IMR-90 (cell line): ENCODE results near the gene WRAP53. TPM values are rescaled to one million over a fixed set of nuclear protein-coding genes. Genes with fewer than 3 reads are reported as not detected.
A peak's percentile ranks its signal among the peaks of the same experiment; 100 is the strongest.

ENCODE experiments used
- ATAC-seq: fragments of 200-7000 bp; cut with Tn5 transposase; 2 replicates; pipeline ENCODE4 v1.9.1; 2020; ENCODE audit warnings: low read depth, mild to moderate bottlenecking, moderate library complexity
- BruUV-seq: library from RNA; stranded (reverse); fragments of 400-500 nt; replicated peaks from 2 replicates; lab custom pipeline; 2021; lab: Mats Ljungman, UMichigan
- CTCF ChIA-PET: fragments of 300-600 bp; formaldehyde crosslinking; extraction: SDS; loops from one replicate; lab custom pipeline; 2021; ENCODE audit warnings: antibody characterized with exemption; lab: Yijun Ruan, JAX
- POLR2A ChIA-PET: fragments of 300-600 bp; sonication (Branson Sonifier 250); formaldehyde crosslinking; loops from one replicate; lab custom pipeline; 2022; ENCODE audit warnings: antibody characterized with exemption; ENCODE audit not compliant: unreplicated experiment; lab: Charles Lee
- DNase-seq: peaks from one replicate; pipeline ENCODE4 v3.0.0; 2013
- H2AFZ ChIP-seq: replicated peaks from 2 replicates; pipeline ENCODE3; 2013; ENCODE audit warnings: low read length, mild to moderate bottlenecking; ENCODE audit not compliant: poor library complexity
- H2AK5ac ChIP-seq: 2 replicates; pipeline ENCODE4 v1.6.1; 2013; ENCODE audit warnings: low read depth, low read length, inconsistent platforms
- H2AK9ac ChIP-seq: replicated peaks from 2 replicates; pipeline ENCODE3; 2013; ENCODE audit warnings: mild to moderate bottlenecking, low read depth, low read length, moderate library complexity; ENCODE audit not compliant: poor library complexity
- H2BK120ac ChIP-seq: 2 replicates; pipeline ENCODE4 v1.6.1; 2013; ENCODE audit warnings: low read depth, low read length, inconsistent platforms
- H2BK15ac ChIP-seq: 3 replicates; pipeline ENCODE4 v1.6.1; 2013; ENCODE audit warnings: low read depth, low read length, inconsistent platforms
- H2BK20ac ChIP-seq: 2 replicates; pipeline ENCODE4 v1.6.1; 2013; ENCODE audit warnings: low read depth, mild to moderate bottlenecking, inconsistent platforms, low read length, moderate library complexity
- H2BK5ac ChIP-seq: 2 replicates; pipeline ENCODE4 v1.6.1; 2013; ENCODE audit warnings: mild to moderate bottlenecking, low read depth, low read length, inconsistent platforms; ENCODE audit not compliant: poor library complexity, severe bottlenecking
- H3K14ac ChIP-seq: replicated peaks from 2 replicates; pipeline ENCODE4 v1.6.1; 2013; ENCODE audit warnings: low read depth, low read length, inconsistent platforms
- H3K18ac ChIP-seq: 2 replicates; pipeline ENCODE4 v1.6.1; 2013; ENCODE audit warnings: low read depth, low read length, control low read depth
- H3K23ac ChIP-seq: 2 replicates; pipeline ENCODE4 v1.6.1; 2013; ENCODE audit warnings: low read depth, low read length, inconsistent platforms
- H3K27ac ChIP-seq: 2 replicates; pipeline ENCODE4 v1.5.1; 2013; ENCODE audit warnings: mild to moderate bottlenecking, control low read depth, low read length; ENCODE audit not compliant: insufficient read depth
- H3K27me3 ChIP-seq: 2 replicates; pipeline ENCODE4 v1.6.1; 2013; ENCODE audit warnings: low read length; ENCODE audit not compliant: control insufficient read depth, insufficient read depth
- H3K36me3 ChIP-seq: 2 replicates; pipeline ENCODE4 v1.6.1; 2013; ENCODE audit warnings: low read length, mixed read lengths; ENCODE audit not compliant: control insufficient read depth, insufficient read depth
- H3K4ac ChIP-seq: 2 replicates; pipeline ENCODE4 v1.6.1; 2013; ENCODE audit warnings: low read depth, low read length, inconsistent platforms
- H3K4me1 ChIP-seq: 2 replicates; pipeline ENCODE4 v1.6.1; 2013; ENCODE audit warnings: low read length, mixed read lengths; ENCODE audit not compliant: control insufficient read depth, insufficient read depth
- H3K4me2 ChIP-seq: 2 replicates; pipeline ENCODE4 v1.6.1; 2013; ENCODE audit warnings: low read depth, mild to moderate bottlenecking, control low read depth, low read length, moderate library complexity
- H3K4me3 ChIP-seq: 2 replicates; pipeline ENCODE4 v1.5.1; 2013; ENCODE audit warnings: low read depth, mild to moderate bottlenecking, control low read depth, low read length, moderate library complexity; ENCODE audit not compliant: insufficient read depth
- H3K56ac ChIP-seq: 2 replicates; pipeline ENCODE4 v1.6.1; 2013; ENCODE audit warnings: low read length, inconsistent platforms; ENCODE audit not compliant: insufficient read depth; ENCODE audit errors: extremely low read depth
- H3K79me1 ChIP-seq, 2 experiments: 2 replicates each; pipeline ENCODE4 v1.6.1; 2013; ENCODE audit warnings: low read length in 2 of 2, inconsistent platforms in 1 of 2, low read depth in 1 of 2
- H3K9ac ChIP-seq: 2 replicates; pipeline ENCODE4 v1.6.1; 2013; ENCODE audit warnings: low read depth, low read length, control low read depth
- H3K9me1 ChIP-seq: 2 replicates; pipeline ENCODE4 v1.6.1; 2013; ENCODE audit warnings: low read length, inconsistent platforms; ENCODE audit not compliant: insufficient read depth
- H3K9me3 ChIP-seq: 2 replicates; pipeline ENCODE4 v1.6.1; 2013; ENCODE audit warnings: low read length; ENCODE audit not compliant: control insufficient read depth, insufficient read depth
- H4K20me1 ChIP-seq: 2 replicates; pipeline ENCODE4 v1.6.1; 2013; ENCODE audit warnings: low read length, inconsistent platforms; ENCODE audit not compliant: insufficient read depth
- H4K5ac ChIP-seq: 2 replicates; pipeline ENCODE4 v1.6.1; 2013; ENCODE audit warnings: mild to moderate bottlenecking, low read depth, low read length, control low read depth
- H4K8ac ChIP-seq, 2 experiments: 2 replicates each; pipeline ENCODE4 v1.6.1; 2013; ENCODE audit warnings: low read depth in 2 of 2, low read length in 2 of 2, control low read depth in 1 of 2, inconsistent platforms in 1 of 2
- H4K91ac ChIP-seq: 2 replicates; pipeline ENCODE4 v1.6.1; 2013; ENCODE audit warnings: low read depth, low read length, inconsistent platforms; ENCODE audit not compliant: insufficient read depth
- CEBPB ChIP-seq: IDR thresholded peaks from 2 replicates; pipeline ENCODE4 v1.6.1; 2012; ENCODE audit warnings: low read depth, low read length, improper control_type of control experiment
- ELK1 ChIP-seq: fragments of 150-350 bp; IDR thresholded peaks from 2 replicates; pipeline ENCODE4 v1.6.1; 2016; ENCODE audit warnings: low read depth, mild to moderate bottlenecking, low read length, moderate library complexity, borderline replicate concordance
- FOS ChIP-seq: fragments of 150-350 bp; IDR thresholded peaks from 2 replicates; pipeline ENCODE4 v1.6.1; 2016; ENCODE audit warnings: low read depth, low read length
- NFE2L2 ChIP-seq: fragments of 150-350 bp; IDR thresholded peaks from 2 replicates; pipeline ENCODE4 v1.6.1; 2016; ENCODE audit warnings: low read depth, mild to moderate bottlenecking, low read length
- WGBS, 2 experiments: methylation state at CpG; one replicate each; pipeline versions ENCODE4 v1.1.5 to v1.1.7; 2013; ENCODE audit warnings: missing lambda C conversion rate in 2 of 2; ENCODE audit not compliant: insufficient read length in 1 of 2; ENCODE audit errors: extremely low coverage in 2 of 2; 5-methylcytosine and 5-hydroxymethylcytosine counted together
- dilution Hi-C: fragments of 300-500 bp; cut with HindIII; formaldehyde crosslinking; loops from one replicate; pipeline ENCODE4 v1.14.3; 2018; ENCODE audit warnings: low sequenced_read_pairs; ENCODE audit not compliant: unreplicated experiment
- in situ Hi-C: fragments of 300-500 bp; cut with MboI; formaldehyde crosslinking; loops from 3 replicates; pipeline ENCODE4 v1.14.3; 2019; ENCODE audit warnings: low sequenced_read_pairs, inconsistent platforms, mixed read lengths
- intact Hi-C: fragments of 100-400 bp; cut with micrococcal nuclease; formaldehyde crosslinking; loops from 2 replicates; pipeline ENCODE4 v1.10.0; 2022
- polyA plus RNA-seq, 3 experiments: library from polyadenylated mRNA; depleted of rRNA; stranded (reverse); fragments of >200 nt; gene quantifications; 2 replicates each; pipeline ENCODE4 v1.2.3, GENCODE V29; 2012; ENCODE audit warnings: low replicate concordance in 1 of 3
- total RNA-seq: library from RNA; depleted of rRNA; stranded (reverse); fragments of >200 nt; gene quantifications from 2 replicates; pipeline ENCODE4 v1.2.3, GENCODE V29; 2012; rRNA removed

The WRAP53 gene
- total and polyA plus RNA-seq, 2 of the 4 experiments (the other 2 are of a cell fraction): 6.6 to 9.5 TPM

GRCh38 chr17:7750321-7750821, 62.1 kb downstream of the WRAP53 start:
- H2BK20ac ChIP-seq: peak overlapping the region; percentile 95
- peak overlapping the region; percentile 90 for H3K4ac ChIP-seq
- H3K9ac ChIP-seq: peak overlapping the region; percentile 28; the same call in 1 of the 2 replicates
- no peaks in the 10 kb centered on the region for H3K9me1 ChIP-seq
- peak overlapping the region; percentile 95 for H3K27ac ChIP-seq
- no peaks in the 10 kb centered on the region for H3K79me1 ChIP-seq
- ATAC-seq: peak; percentile 55
- BruUV-seq: no TSS peak
- in situ Hi-C loops (no loop called here), dilution Hi-C loops (no loop called here), intact Hi-C loops (no loop called here)
- no peaks in the 10 kb centered on the region for H3K9me3 ChIP-seq
- peak overlapping the region; percentile 19 for H2AK9ac ChIP-seq
- H3K27me3 ChIP-seq: no peaks in the 10 kb centered on the region
- H2BK120ac ChIP-seq: peak overlapping the region; percentile 95
- peak overlapping the region; percentile 78; the same call in 2 of the 3 replicates for H2BK15ac ChIP-seq
- ChIA-PET POLR2A (no interaction called here), CTCF (no interaction called here)
- H3K23ac ChIP-seq: peak overlapping the region; percentile 90
- H2BK5ac ChIP-seq: peak overlapping the region; percentile 98
- H2AFZ ChIP-seq: no peak overlapping the region
- H3K4me1 ChIP-seq: peaks cover 21% of the 10 kb centered on the region
- H3K56ac ChIP-seq: peak overlapping the region; percentile 84; the same call in 1 of the 2 replicates
- no peaks in the 10 kb centered on the region for H4K20me1 ChIP-seq
- no peaks in the 10 kb centered on the region for H3K36me3 ChIP-seq
- H4K8ac ChIP-seq: peak overlapping the region; percentile 54 to 87
- H3K4me2 ChIP-seq: peak overlapping the region; percentile 85; the same call in 1 of the 2 replicates
- TF ChIP-seq FOS (peak; percentile 62), CEBPB (no peak), ELK1 (no peak), NFE2L2 (no peak)
- H4K5ac ChIP-seq: peak overlapping the region; percentile 60
- peak overlapping the region; percentile 99 for H3K18ac ChIP-seq
- H3K14ac ChIP-seq: peak overlapping the region; percentile 74
- peak; percentile 89 for DNase-seq
- no peak overlapping the region for H3K4me3 ChIP-seq
- H2AK5ac ChIP-seq: peak overlapping the region; percentile 96
- peak overlapping the region; percentile 87 for H4K91ac ChIP-seq
- no CpG with 5 or more reads among the region's 4 CpGs for whole genome bisulfite sequencing, 2 experiments

Other genes with a start within 250 kb of the WRAP53 start
- 0.18 and 0.28 TPM in 2 replicates for gene FGF11, start 249.0 kb upstream of the WRAP53 start, total RNA-seq
- 0.99 and 1.1 TPM in 2 replicates for gene FGF11, start 249.0 kb upstream of the WRAP53 start, polyA plus RNA-seq (2012; rRNA removed)
- 4.2 and 4.3 TPM in 2 replicates for gene CHRNB1, start 243.4 kb upstream of the WRAP53 start, total RNA-seq
- 6.0 and 6.4 TPM in 2 replicates for gene CHRNB1, start 243.4 kb upstream of the WRAP53 start, polyA plus RNA-seq (2012; rRNA removed)
- 6.3 and 8.3 TPM in 2 replicates for gene ZBTB4, start 208.8 kb upstream of the WRAP53 start, total RNA-seq
- gene ZBTB4, start 208.8 kb upstream of the WRAP53 start, polyA plus RNA-seq (2012; rRNA removed): 20.1 and 20.3 TPM in 2 replicates
- gene SLC35G6, start 207.0 kb upstream of the WRAP53 start, total RNA-seq: not detected in 2 replicates
- not detected in 2 replicates for gene SLC35G6, start 207.0 kb upstream of the WRAP53 start, polyA plus RNA-seq (2012; rRNA removed)
- gene POLR2A, start 204.1 kb upstream of the WRAP53 start, total RNA-seq: 56.4 and 56.6 TPM in 2 replicates
- gene POLR2A, start 204.1 kb upstream of the WRAP53 start, polyA plus RNA-seq (2012; rRNA removed): 38.4 and 54.0 TPM in 2 replicates
- 2.7 and 3.6 TPM in 2 replicates for gene TNFSF12, start 139.4 kb upstream of the WRAP53 start, total RNA-seq
- 22.0 and 23.1 TPM in 2 replicates for gene TNFSF12, start 139.4 kb upstream of the WRAP53 start, polyA plus RNA-seq (2012; rRNA removed)
- gene TNFSF13, start 129.7 kb upstream of the WRAP53 start, total RNA-seq: 0.56 TPM in 1 of 2 replicates, not detected in the other
- 0.98 and 1.3 TPM in 2 replicates for gene TNFSF13, start 129.7 kb upstream of the WRAP53 start, polyA plus RNA-seq (2012; rRNA removed)
- 72.8 and 120 TPM in 2 replicates for gene SENP3, start 126.6 kb upstream of the WRAP53 start, total RNA-seq
- 74.7 and 82.4 TPM in 2 replicates for gene SENP3, start 126.6 kb upstream of the WRAP53 start, polyA plus RNA-seq (2012; rRNA removed)
- gene CD68, start 108.8 kb upstream of the WRAP53 start, total RNA-seq: 16.0 and 23.3 TPM in 2 replicates
- 43.1 and 55.0 TPM in 2 replicates for gene CD68, start 108.8 kb upstream of the WRAP53 start, polyA plus RNA-seq (2012; rRNA removed)
- 142 and 149 TPM in 2 replicates for gene MPDU1, start 104.6 kb upstream of the WRAP53 start, total RNA-seq
- gene MPDU1, start 104.6 kb upstream of the WRAP53 start, polyA plus RNA-seq (2012; rRNA removed): 135 and 152 TPM in 2 replicates
- 0.18 and 0.28 TPM in 2 replicates for gene SOX15, start 98.4 kb upstream of the WRAP53 start, total RNA-seq
- gene SOX15, start 98.4 kb upstream of the WRAP53 start, polyA plus RNA-seq (2012; rRNA removed): 0.62 and 1.0 TPM in 2 replicates
- gene FXR2, start 73.6 kb upstream of the WRAP53 start, total RNA-seq: 38.6 and 39.1 TPM in 2 replicates
- 55.9 and 59.8 TPM in 2 replicates for gene FXR2, start 73.6 kb upstream of the WRAP53 start, polyA plus RNA-seq (2012; rRNA removed)
- 20.4 and 21.4 TPM in 2 replicates for gene SAT2, start 60.7 kb upstream of the WRAP53 start, total RNA-seq
- gene SAT2, start 60.7 kb upstream of the WRAP53 start, polyA plus RNA-seq (2012; rRNA removed): 43.8 and 45.9 TPM in 2 replicates
- 0.36 TPM in 1 of 2 replicates, not detected in the other for gene SHBG, start 58.3 kb upstream of the WRAP53 start, total RNA-seq
- 0.38 and 0.40 TPM in 2 replicates for gene SHBG, start 58.3 kb upstream of the WRAP53 start, polyA plus RNA-seq (2012; rRNA removed)
- not detected in 2 replicates for gene ATP1B2, start 37.6 kb upstream of the WRAP53 start, total RNA-seq
- gene ATP1B2, start 37.6 kb upstream of the WRAP53 start, polyA plus RNA-seq (2012; rRNA removed): 0.02 TPM in 1 of 2 replicates, not detected in the other
- 26.4 and 31.2 TPM in 2 replicates for gene TP53, start 987 bp upstream of the WRAP53 start, total RNA-seq
- 41.6 and 48.5 TPM in 2 replicates for gene TP53, start 987 bp upstream of the WRAP53 start, polyA plus RNA-seq (2012; rRNA removed)
- 0.54 and 0.56 TPM in 2 replicates for gene EFNB3, start 16.7 kb downstream of the WRAP53 start, total RNA-seq
- 2.0 TPM in 2 replicates for gene EFNB3, start 16.7 kb downstream of the WRAP53 start, polyA plus RNA-seq (2012; rRNA removed)
- under 0.01 TPM in 2 replicates for gene DNAH2, start 29.3 kb downstream of the WRAP53 start, total RNA-seq
- 0.01 and 0.02 TPM in 2 replicates for gene DNAH2, start 29.3 kb downstream of the WRAP53 start, polyA plus RNA-seq (2012; rRNA removed)
- gene KDM6B, start 145.7 kb downstream of the WRAP53 start, total RNA-seq: 0.72 and 1.1 TPM in 2 replicates
- 3.5 and 4.5 TPM in 2 replicates for gene KDM6B, start 145.7 kb downstream of the WRAP53 start, polyA plus RNA-seq (2012; rRNA removed)
- gene TMEM88, start 166.6 kb downstream of the WRAP53 start, total RNA-seq: not detected in 2 replicates
- gene TMEM88, start 166.6 kb downstream of the WRAP53 start, polyA plus RNA-seq (2012; rRNA removed): 1.9 and 2.1 TPM in 2 replicates
- gene NAA38, start 169.1 kb downstream of the WRAP53 start, total RNA-seq: 40.7 and 62.2 TPM in 2 replicates
- gene NAA38, start 169.1 kb downstream of the WRAP53 start, polyA plus RNA-seq (2012; rRNA removed): 76.8 and 122 TPM in 2 replicates
- gene CYB5D1, start 169.5 kb downstream of the WRAP53 start, total RNA-seq: 10.8 and 11.1 TPM in 2 replicates
- 7.0 and 8.8 TPM in 2 replicates for gene CYB5D1, start 169.5 kb downstream of the WRAP53 start, polyA plus RNA-seq (2012; rRNA removed)
- gene CHD3, start 200.3 kb downstream of the WRAP53 start, total RNA-seq: 67.2 and 78.1 TPM in 2 replicates
- 55.1 and 65.4 TPM in 2 replicates for gene CHD3, start 200.3 kb downstream of the WRAP53 start, polyA plus RNA-seq (2012; rRNA removed)
- gene RNF227, start 227.8 kb downstream of the WRAP53 start, total RNA-seq: 1.3 and 1.4 TPM in 2 replicates
- 2.7 and 3.1 TPM in 2 replicates for gene RNF227, start 227.8 kb downstream of the WRAP53 start, polyA plus RNA-seq (2012; rRNA removed)
- gene KCNAB3, start 241.4 kb downstream of the WRAP53 start, total RNA-seq: 0.36 and 0.56 TPM in 2 replicates
- 4.2 and 4.9 TPM in 2 replicates for gene KCNAB3, start 241.4 kb downstream of the WRAP53 start, polyA plus RNA-seq (2012; rRNA removed)
- gene TRAPPC1, start 243.5 kb downstream of the WRAP53 start, total RNA-seq: 31.4 and 50.4 TPM in 2 replicates
- 303 and 341 TPM in 2 replicates for gene TRAPPC1, start 243.5 kb downstream of the WRAP53 start, polyA plus RNA-seq (2012; rRNA removed)
- 12.5 and 12.7 TPM in 2 replicates for gene CNTROB, start 243.7 kb downstream of the WRAP53 start, total RNA-seq
- gene CNTROB, start 243.7 kb downstream of the WRAP53 start, polyA plus RNA-seq (2012; rRNA removed): 26.3 and 26.4 TPM in 2 replicates